ENCODE measurements around the gene RACGAP1.

Gene RACGAP1

DNA sequence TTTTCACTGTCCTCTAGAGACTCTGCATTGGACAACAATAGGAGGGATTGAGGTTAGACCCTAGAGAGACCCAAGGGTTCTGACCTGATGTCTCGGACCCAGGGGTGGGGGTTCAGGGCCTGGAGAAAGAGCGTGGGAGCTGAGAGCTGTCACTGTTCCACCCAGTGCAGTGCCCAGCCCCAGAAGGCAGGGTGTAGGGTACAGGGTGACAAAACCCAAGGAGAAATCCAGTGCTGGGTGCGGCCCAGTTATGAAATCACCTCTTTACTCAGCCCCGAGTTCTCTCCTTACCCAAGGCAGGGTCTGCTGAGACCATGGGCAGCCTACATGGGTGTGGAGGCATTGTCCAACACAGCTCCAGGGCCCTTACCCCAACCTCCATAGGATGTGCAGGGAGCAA is 72.1 kb downstream of the RACGAP1 start:
- no peak for DNase-seq (ENCODE audit: low read depth)
- H3K4me3 ChIP-seq (ENCODE audit: control insufficient read depth, low read depth, low read length), result no peak overlapping the region
- TF ChIP-seq CTCF (IDR thresholded peaks at IDR 0.05; ENCODE audit: control insufficient read depth, insufficient read depth, low read depth, low read length, missing control alignments), result no peak

DNA sequence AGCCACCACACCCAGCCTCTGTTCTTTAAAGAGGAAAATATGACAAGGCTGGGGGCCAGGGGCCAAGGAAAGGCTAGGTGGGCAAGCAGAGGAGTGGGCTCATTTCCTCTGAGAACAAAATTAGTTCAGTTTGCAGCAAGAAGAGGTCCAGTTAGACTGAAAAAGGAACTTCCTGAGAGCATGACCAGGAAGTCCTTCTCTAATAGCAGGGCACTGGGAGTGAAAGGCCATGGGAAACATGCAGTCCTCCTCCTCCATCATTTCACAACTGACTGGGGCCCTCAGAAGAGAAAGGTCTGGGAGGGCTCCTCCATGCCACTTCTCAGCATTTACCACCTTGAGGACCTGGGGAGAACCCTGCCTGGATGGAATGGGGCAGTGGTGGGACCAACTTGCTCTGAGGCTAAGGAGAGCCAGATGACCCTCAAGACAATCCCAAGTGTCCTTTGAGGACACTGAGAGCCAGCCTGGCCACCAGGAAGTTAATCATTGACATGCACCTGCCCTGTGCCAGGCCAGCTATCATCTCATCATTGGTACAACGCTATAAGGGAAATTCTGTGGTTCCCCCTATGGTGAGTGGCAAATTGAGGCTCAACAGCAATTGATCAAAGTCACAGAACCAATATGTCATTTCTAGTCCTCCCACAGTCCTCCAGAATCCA is 72.8 kb downstream of the RACGAP1 start:
- H3K4me3 ChIP-seq (ENCODE audit: control insufficient read depth, low read depth, low read length), result no peak overlapping the region
- no peak for TF ChIP-seq CTCF (IDR thresholded peaks at IDR 0.05; ENCODE audit: control insufficient read depth, insufficient read depth, low read depth, low read length, missing control alignments)

DNA sequence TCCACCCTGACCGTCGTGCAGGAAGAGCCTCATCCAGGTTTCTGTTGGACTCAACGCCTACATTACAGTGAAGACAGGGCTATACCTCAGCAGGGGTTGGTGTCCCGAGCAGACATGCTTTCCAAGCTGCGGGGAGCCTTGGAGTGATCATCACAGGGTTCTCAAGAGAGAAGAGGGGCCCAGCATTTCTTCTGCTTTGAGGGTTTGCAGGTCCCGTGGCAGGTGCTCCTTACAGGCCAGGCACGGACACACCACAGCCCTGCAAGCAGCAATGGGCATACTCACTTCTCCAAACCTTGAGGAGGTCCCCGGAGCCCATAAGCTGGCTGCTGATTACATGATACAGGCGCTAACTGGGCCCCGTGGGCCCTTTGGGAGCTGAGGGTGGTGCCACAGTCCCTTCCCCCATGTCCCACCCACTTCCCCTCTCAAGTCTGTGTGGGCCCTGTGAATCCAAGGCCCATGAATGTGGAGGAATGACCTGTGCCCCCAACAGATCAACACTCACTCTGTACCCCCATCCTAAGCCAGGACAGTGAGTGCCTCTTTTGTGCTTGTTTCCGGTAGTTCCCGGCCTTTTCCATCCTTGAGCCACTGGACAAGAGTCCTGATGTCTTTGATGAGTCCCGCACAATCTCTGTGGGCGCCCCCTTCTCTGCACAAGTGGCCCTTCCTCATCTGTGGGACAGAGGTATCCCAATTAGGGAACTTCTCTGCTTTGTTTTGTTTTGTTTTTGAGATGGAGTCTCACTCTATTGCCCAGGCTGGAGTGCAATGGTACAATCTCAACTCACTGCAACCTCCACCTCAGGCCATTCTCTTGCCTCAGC is 73.7 kb downstream of the RACGAP1 start:
- no peak for DNase-seq (ENCODE audit: low read depth)
- no peak overlapping the region for H3K4me3 ChIP-seq (ENCODE audit: control insufficient read depth, low read depth, low read length)
- TF ChIP-seq CTCF (IDR thresholded peaks at IDR 0.05; ENCODE audit: control insufficient read depth, insufficient read depth, low read depth, low read length, missing control alignments), result no peak

More for the DNA sequence above, 72.8 kb downstream of the RACGAP1 start:
- no peak for DNase-seq (ENCODE audit: low read depth)

- no peak within 1 kb of the TSS for H3K4me3 ChIP-seq (ENCODE audit: control insufficient read depth, low read depth, low read length)
- DNase-seq (ENCODE audit: low read depth), result no peak
- no peak for TF ChIP-seq CTCF (IDR thresholded peaks at IDR 0.05; ENCODE audit: control insufficient read depth, insufficient read depth, low read depth, low read length, missing control alignments)
Measured at GRCh38 chr12:49950273-49951251, 74.7 kb downstream of the RACGAP1 start, which contains the start of gene AQP2. TSS of gene AQP2 (plus strand) at chr12:49950737. CDS start at chr12:49950831, 94 bp downstream.

DNA sequence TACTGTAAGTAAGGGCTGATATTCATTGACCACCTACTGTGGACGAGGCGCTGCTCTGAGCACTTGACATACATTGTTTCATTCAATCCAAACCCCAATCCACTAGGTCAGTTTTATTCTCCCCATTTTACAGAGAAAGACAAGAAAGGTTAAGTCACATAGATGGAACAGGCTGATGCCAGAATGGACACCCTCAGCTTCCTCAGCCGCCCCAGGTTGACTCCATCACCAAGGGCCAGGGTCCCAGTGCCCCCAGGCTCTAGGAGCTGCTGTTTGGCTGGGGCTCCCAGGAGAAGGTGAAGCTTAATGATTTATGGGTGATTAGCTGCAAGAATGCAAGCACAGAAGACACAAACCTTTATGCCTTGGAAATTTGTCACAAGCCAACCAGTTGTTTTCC is 75.4 kb downstream of the RACGAP1 start:
- TF ChIP-seq CTCF (IDR thresholded peaks at IDR 0.05; ENCODE audit: control insufficient read depth, insufficient read depth, low read depth, low read length, missing control alignments), result no peak
- no peak for DNase-seq (ENCODE audit: low read depth)
- H3K4me3 ChIP-seq (ENCODE audit: control insufficient read depth, low read depth, low read length), result no peak overlapping the region

All from AG09309 (cell line).